Endothelial cell (in vitro differentiated cells): ENCODE data around the gene GUCY1A1. TPM values are rescaled to one million over a fixed set of nuclear protein-coding genes. Genes with fewer than 3 reads are reported as not detected.

ENCODE experiments used
- DNase-seq: peaks from one replicate; pipeline ENCODE4 v3.0.0; 2021; ENCODE audit warnings: low spot score
- H3K27ac Mint-ChIP-seq: one replicate; pipeline ENCODE4 v1.8.0; 2021; ENCODE audit warnings: mixed read lengths, inconsistent platforms; ENCODE audit not compliant: unreplicated experiment
- H3K27me3 Mint-ChIP-seq: one replicate; pipeline ENCODE4 v1.8.0; 2021; ENCODE audit warnings: mild to moderate bottlenecking, moderate library complexity, mixed read lengths, inconsistent platforms; ENCODE audit not compliant: unreplicated experiment
- H3K36me3 Mint-ChIP-seq: one replicate; pipeline ENCODE4 v1.8.0; 2021; ENCODE audit warnings: mild to moderate bottlenecking, low read depth, mixed read lengths, inconsistent platforms; ENCODE audit not compliant: unreplicated experiment
- H3K4me1 Mint-ChIP-seq: one replicate; pipeline ENCODE4 v1.8.0; 2021; ENCODE audit warnings: mild to moderate bottlenecking, mixed read lengths, inconsistent platforms; ENCODE audit not compliant: unreplicated experiment
- H3K4me3 Mint-ChIP-seq: one replicate; pipeline ENCODE4 v1.8.0; 2021; ENCODE audit warnings: mild to moderate bottlenecking, mixed read lengths, inconsistent platforms; ENCODE audit not compliant: unreplicated experiment
- H3K9me3 Mint-ChIP-seq: one replicate; pipeline ENCODE4 v1.8.0; 2021; ENCODE audit warnings: mixed read lengths, inconsistent platforms; ENCODE audit not compliant: unreplicated experiment
- total RNA-seq: library from RNA; stranded (reverse); fragmentation: NEBNext Ultra II Directional; extraction: Animal tissue kit (Norgen Biotek cat#: 25700); gene quantifications from one replicate; pipeline ENCODE4 v1.2.1, GENCODE V29; 2021; ENCODE audit not compliant: unreplicated experiment
- TF ChIP-seq, protein P1 (sequence below): fragments of 200-600 bp; sonication (generic); IDR thresholded peaks from one replicate; pipeline ENCODE4 v1.5.0; 2021; ENCODE audit warnings: antibody characterized with exemption; ENCODE audit not compliant: unreplicated experiment

The GUCY1A1 gene
- total RNA-seq, 1 donor from 2014 or later, result not detected

DNA sequence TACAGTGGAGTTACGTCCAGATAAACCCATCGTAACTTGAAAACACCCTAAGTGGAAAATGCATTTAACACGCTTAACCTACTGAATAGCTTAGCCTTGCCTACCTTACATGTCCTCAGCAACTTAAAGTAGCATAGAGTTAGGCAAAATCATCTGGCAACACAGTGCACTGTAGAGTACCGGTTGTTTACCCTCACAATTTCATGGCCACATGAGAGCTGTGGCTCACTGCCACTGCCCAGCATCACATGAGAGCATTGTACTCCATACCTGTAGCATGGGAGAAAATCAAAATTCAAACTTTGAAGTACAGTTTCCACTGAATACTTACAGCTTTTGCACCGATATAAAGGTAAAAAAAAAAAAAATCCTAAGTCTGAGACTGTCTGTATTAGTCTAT lies 40.6 kb downstream of the GUCY1A1 start:
- DNase-seq, result no peak
- Mint-ChIP-seq H3K27ac (no peak overlapping the region), H3K27me3 (no peaks in the 10 kb centered on the region), H3K9me3 (no peaks in the 10 kb centered on the region), H3K4me1 (no peaks in the 10 kb centered on the region), H3K36me3 (no peaks in the 10 kb centered on the region), H3K4me3 (no peak overlapping the region)
- TF ChIP-seq, protein P1, sequence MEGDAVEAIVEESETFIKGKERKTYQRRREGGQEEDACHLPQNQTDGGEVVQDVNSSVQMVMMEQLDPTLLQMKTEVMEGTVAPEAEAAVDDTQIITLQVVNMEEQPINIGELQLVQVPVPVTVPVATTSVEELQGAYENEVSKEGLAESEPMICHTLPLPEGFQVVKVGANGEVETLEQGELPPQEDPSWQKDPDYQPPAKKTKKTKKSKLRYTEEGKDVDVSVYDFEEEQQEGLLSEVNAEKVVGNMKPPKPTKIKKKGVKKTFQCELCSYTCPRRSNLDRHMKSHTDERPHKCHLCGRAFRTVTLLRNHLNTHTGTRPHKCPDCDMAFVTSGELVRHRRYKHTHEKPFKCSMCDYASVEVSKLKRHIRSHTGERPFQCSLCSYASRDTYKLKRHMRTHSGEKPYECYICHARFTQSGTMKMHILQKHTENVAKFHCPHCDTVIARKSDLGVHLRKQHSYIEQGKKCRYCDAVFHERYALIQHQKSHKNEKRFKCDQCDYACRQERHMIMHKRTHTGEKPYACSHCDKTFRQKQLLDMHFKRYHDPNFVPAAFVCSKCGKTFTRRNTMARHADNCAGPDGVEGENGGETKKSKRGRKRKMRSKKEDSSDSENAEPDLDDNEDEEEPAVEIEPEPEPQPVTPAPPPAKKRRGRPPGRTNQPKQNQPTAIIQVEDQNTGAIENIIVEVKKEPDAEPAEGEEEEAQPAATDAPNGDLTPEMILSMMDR, result no peak

DNA sequence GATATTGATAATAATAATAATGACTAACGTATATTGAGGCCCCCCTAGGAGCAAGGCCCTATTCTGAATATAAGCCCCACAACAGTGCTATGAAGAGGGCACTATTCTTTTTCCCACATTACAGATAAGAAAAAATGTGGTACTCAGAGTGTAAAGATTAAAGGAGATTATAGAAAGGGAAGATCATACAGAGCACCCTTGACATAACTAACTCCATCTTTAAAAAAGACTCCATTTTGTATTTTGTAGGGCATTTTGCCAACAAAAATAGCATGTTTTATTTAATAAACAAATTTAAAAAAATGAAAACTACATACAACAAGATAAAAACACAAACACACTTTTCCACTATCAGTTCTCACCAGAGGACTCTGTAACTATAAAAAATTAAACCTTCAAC lies 42.1 kb downstream of the GUCY1A1 start:
- H3K9me3 Mint-ChIP-seq, result no peaks in the 10 kb centered on the region
- H3K36me3 Mint-ChIP-seq, result no peaks in the 10 kb centered on the region
- no peak overlapping the region for H3K27ac Mint-ChIP-seq
- no peak overlapping the region for H3K4me3 Mint-ChIP-seq
- TF ChIP-seq, protein P1, result no peak
- H3K27me3 Mint-ChIP-seq, result no peaks in the 10 kb centered on the region
- H3K4me1 Mint-ChIP-seq, result no peaks in the 10 kb centered on the region
- no peak for DNase-seq

DNA sequence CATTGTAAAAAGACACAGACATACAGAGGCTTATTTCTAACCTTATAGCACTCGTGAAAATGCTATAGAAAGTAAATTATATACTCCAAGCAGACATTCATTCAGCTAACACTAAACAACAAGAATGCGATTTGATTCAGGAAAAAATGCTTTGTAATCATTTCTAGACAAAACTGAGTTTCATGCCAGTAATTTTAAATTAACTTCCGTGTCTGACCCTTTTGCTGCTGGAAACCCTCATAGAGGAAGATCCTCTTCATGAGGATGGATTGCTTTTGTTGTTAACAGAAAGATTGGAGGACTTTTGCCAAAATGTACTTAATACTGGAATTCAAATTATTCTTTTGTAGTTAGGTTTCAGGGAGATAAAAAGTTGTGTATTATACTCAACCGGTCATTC lies 43.3 kb downstream of the GUCY1A1 start:
- no peak overlapping the region for H3K4me3 Mint-ChIP-seq
- H3K4me1 Mint-ChIP-seq, result no peaks in the 10 kb centered on the region
- no peaks in the 10 kb centered on the region for H3K36me3 Mint-ChIP-seq
- TF ChIP-seq, protein P1, result no peak
- DNase-seq, result no peak
- no peaks in the 10 kb centered on the region for H3K27me3 Mint-ChIP-seq
- H3K27ac Mint-ChIP-seq, result no peak overlapping the region
- H3K9me3 Mint-ChIP-seq, result no peaks in the 10 kb centered on the region

DNA sequence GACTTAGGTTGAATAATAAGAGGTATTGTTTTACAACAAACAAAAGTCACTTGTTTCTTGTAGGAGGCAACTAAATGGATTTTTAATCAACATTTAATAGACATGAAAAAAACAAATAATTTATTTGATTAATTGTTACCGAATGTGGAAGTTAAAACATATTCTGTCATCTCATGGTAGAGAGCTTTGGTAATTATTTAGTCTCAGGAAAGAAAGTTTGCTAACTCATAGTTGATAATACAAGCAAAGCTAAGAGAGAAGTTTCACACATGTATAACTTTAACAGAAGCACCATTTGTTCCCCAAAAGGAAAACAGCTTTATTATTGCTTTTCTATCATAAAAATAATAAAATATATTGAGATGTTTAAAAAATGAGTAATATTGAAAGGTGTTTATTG lies 44.9 kb downstream of the GUCY1A1 start:
- Mint-ChIP-seq H3K27me3 (no peaks in the 10 kb centered on the region), H3K36me3 (no peaks in the 10 kb centered on the region), H3K4me3 (no peak overlapping the region), H3K27ac (no peak overlapping the region), H3K9me3 (no peaks in the 10 kb centered on the region), H3K4me1 (no peaks in the 10 kb centered on the region)
- TF ChIP-seq, protein P1, result no peak
- no peak for DNase-seq

DNA sequence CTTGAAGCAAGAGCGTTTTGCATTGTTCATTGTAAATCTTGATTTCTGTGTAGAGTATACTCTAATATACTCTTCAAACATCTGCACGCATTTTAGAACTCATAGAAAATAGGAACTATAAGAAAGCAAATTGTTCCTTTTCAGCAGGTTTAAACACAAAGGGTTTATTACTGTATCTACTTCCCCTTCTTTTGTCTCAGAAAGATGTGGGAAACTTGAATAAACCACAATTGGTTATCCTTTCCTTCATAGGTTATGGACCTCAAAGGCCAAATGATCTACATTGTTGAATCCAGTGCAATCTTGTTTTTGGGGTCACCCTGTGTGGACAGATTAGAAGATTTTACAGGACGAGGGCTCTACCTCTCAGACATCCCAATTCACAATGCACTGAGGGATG lies 46.2 kb downstream of the GUCY1A1 start:
- DNase-seq, result no peak
- Mint-ChIP-seq H3K27ac (no peak overlapping the region), H3K27me3 (no peaks in the 10 kb centered on the region), H3K36me3 (no peaks in the 10 kb centered on the region), H3K9me3 (no peaks in the 10 kb centered on the region), H3K4me1 (no peaks in the 10 kb centered on the region), H3K4me3 (no peak overlapping the region)
- TF ChIP-seq, protein P1, result no peak
